SK-N-SH (cell line): ENCODE data around the gene SEC62. TPM values are rescaled to one million over a fixed set of nuclear protein-coding genes. Genes with fewer than 3 reads are reported as not detected.
A peak's percentile ranks its signal among the peaks of the same experiment; 100 is the strongest.

Experiments
- CTCF ChIA-PET: fragments of 300-600, 350-600 bp; formaldehyde crosslinking; extraction: SDS; loops from one replicate; lab custom pipeline; 2021; lab: Yijun Ruan, JAX
- POLR2A ChIA-PET: fragments of 350-600 bp; sonication (Branson Sonifier 250); formaldehyde crosslinking; extraction: SDS; loops from one replicate; lab custom pipeline; 2020; ENCODE audit warnings: antibody characterized with exemption, inconsistent platforms; lab: Yijun Ruan, JAX
- DNase-seq: peaks from one replicate; pipeline ENCODE4 v3.0.0; 2012
- H2AFZ ChIP-seq: fragments of 200-600 bp; sonication (generic); 2 replicates; pipeline ENCODE4 v1.8.1; 2016; ENCODE audit warnings: antibody characterized with exemption, mild to moderate bottlenecking, low read depth
- H3F3A ChIP-seq: fragments of 200-600 bp; sonication (generic); replicated peaks from 2 replicates; pipeline ENCODE3; 2016; ENCODE audit warnings: antibody characterized with exemption, mild to moderate bottlenecking; ENCODE audit not compliant: insufficient read depth
- H3K27ac ChIP-seq, 2 experiments: fragments of 200-500 bp in 1 of 2; fragments of 200-600 bp in 1 of 2; sonication (Bioruptor generic) in 1 of 2; sonication (generic), shearing (Covaris generic) in 1 of 2; 2 replicates each; pipeline versions ENCODE4 v1.5.1 to v1.6.1; 2014 to 2016; ENCODE audit warnings: low read depth in 2 of 2, inconsistent platforms in 1 of 2, low read length in 1 of 2, mild to moderate bottlenecking in 1 of 2, mixed read lengths in 1 of 2
- H3K27me3 ChIP-seq: fragments of 200-600 bp; sonication (generic), shearing (Covaris generic); 2 replicates; pipeline ENCODE4 v1.6.1; 2016; ENCODE audit warnings: mixed run types; ENCODE audit not compliant: insufficient read depth
- H3K36me3 ChIP-seq, 2 experiments: fragments of 200-500 bp in 1 of 2; fragments of 200-600 bp in 1 of 2; sonication (Bioruptor generic) in 1 of 2; sonication (generic) in 1 of 2; replicated peaks in 1 of 2; 2 replicates each; pipeline versions ENCODE3 to v1.5.1; 2014 to 2016; ENCODE audit warnings: low read length in 1 of 2, mild to moderate bottlenecking in 1 of 2; ENCODE audit not compliant: insufficient read depth in 2 of 2, control insufficient read depth in 1 of 2
- H3K4me1 ChIP-seq, 2 experiments: fragments of 200-500 bp in 1 of 2; fragments of 200-600 bp in 1 of 2; sonication (Bioruptor generic) in 1 of 2; sonication (generic), shearing (Covaris generic) in 1 of 2; 2 replicates each; pipeline versions ENCODE4 v1.5.1 to v1.6.1; 2014 to 2016; ENCODE audit warnings: low read depth in 1 of 2, low read length in 1 of 2, mixed run types in 1 of 2; ENCODE audit not compliant: insufficient read depth in 2 of 2, control insufficient read depth in 1 of 2
- H3K4me2 ChIP-seq: fragments of 200-600 bp; sonication (generic), shearing (Covaris generic); 2 replicates; pipeline ENCODE4 v1.6.1; 2017; ENCODE audit warnings: mixed run types
- H3K4me3 ChIP-seq, 2 experiments: fragments of 200-500 bp in 1 of 2; fragments of 200-600 bp in 1 of 2; sonication (Bioruptor generic) in 1 of 2; sonication (generic), shearing (Covaris generic) in 1 of 2; 2 replicates each; pipeline versions ENCODE4 v1.5.1 to v1.8.1; 2014 to 2016; ENCODE audit warnings: low read depth in 2 of 2, inconsistent platforms in 1 of 2, low read length in 1 of 2, mild to moderate bottlenecking in 1 of 2, mixed read lengths in 1 of 2, moderate library complexity in 1 of 2
- H3K79me2 ChIP-seq: fragments of 200-600 bp; sonication (generic); 2 replicates; pipeline ENCODE4 v1.8.1; 2017; ENCODE audit warnings: mild to moderate bottlenecking; ENCODE audit not compliant: insufficient read depth
- H3K9ac ChIP-seq: fragments of 200-600 bp; sonication (generic); 2 replicates; pipeline ENCODE4 v1.6.1; 2017; ENCODE audit warnings: mixed run types
- H3K9me2 ChIP-seq: fragments of 200-600 bp; sonication (generic); 2 replicates; pipeline ENCODE4 v1.6.1; 2017; ENCODE audit warnings: mixed run types
- H3K9me3 ChIP-seq: fragments of 200-600 bp; sonication (generic); 2 replicates; pipeline ENCODE4 v1.6.1; 2017; ENCODE audit warnings: mixed run types, mild to moderate bottlenecking, moderate library complexity
- H4K20me1 ChIP-seq: fragments of 200-600 bp; sonication (generic); 2 replicates; pipeline ENCODE4 v1.6.1; 2017; ENCODE audit warnings: mild to moderate bottlenecking, mixed run types; ENCODE audit not compliant: insufficient read depth
- ELF1 ChIP-seq: IDR thresholded peaks from 2 replicates; pipeline ENCODE4 v1.4.0; 2012
- FOSL2 ChIP-seq: IDR thresholded peaks from 2 replicates; pipeline ENCODE4 v1.4.0; 2012; ENCODE audit warnings: low read depth, mild to moderate bottlenecking, moderate library complexity, borderline replicate concordance
- IRF3 ChIP-seq: fragments of 150-350 bp; IDR thresholded peaks from 2 replicates; pipeline ENCODE4 v1.6.1; 2016; ENCODE audit warnings: mild to moderate bottlenecking, low read depth, low read length
- MAX ChIP-seq: IDR thresholded peaks from 2 replicates; pipeline ENCODE4 v1.4.0; 2012; ENCODE audit warnings: low read depth
- NRF1 ChIP-seq: IDR thresholded peaks from 2 replicates; pipeline ENCODE4 v1.6.1; 2012; ENCODE audit warnings: low read depth, mild to moderate bottlenecking, low read length
- RCOR1 ChIP-seq: fragments of 150-350 bp; IDR thresholded peaks from 2 replicates; pipeline ENCODE4 v1.6.1; 2017; ENCODE audit warnings: antibody characterized with exemption, low read length
- REST ChIP-seq: IDR thresholded peaks from 2 replicates; pipeline ENCODE4 v1.6.1; 2012; ENCODE audit warnings: mild to moderate bottlenecking, low read depth, low read length, moderate library complexity
- RXRA ChIP-seq: IDR thresholded peaks from 2 replicates; pipeline ENCODE4 v1.4.0; 2012; ENCODE audit warnings: low read depth, mild to moderate bottlenecking, borderline replicate concordance
- SMC3 ChIP-seq: IDR thresholded peaks from 2 replicates; pipeline ENCODE4 v1.6.1; 2012; ENCODE audit warnings: low read depth, low read length, improper control_type of control experiment
- USF1 ChIP-seq: IDR thresholded peaks from 2 replicates; pipeline ENCODE4 v1.4.0; 2012; ENCODE audit warnings: low read depth, borderline replicate concordance
- WGBS: methylation state at CpG from one replicate; pipeline ENCODE4 v1.1.6; 2017; ENCODE audit warnings: low lambda C conversion rate; 5-methylcytosine and 5-hydroxymethylcytosine counted together
- polyA plus RNA-seq, 3 experiments: library from polyadenylated mRNA; depleted of rRNA; stranded (reverse); fragments of >200 nt; gene quantifications; 2 replicates each; pipeline ENCODE4 v1.2.3, GENCODE V29; 2012

SEC62 gene
- polyA plus RNA-seq, 1 of the 3 experiments (the other 2 are of a cell fraction), result 15.0 TPM

GRCh38 chr3:170037463-170038433 lies 71.1 kb downstream of the SEC62 start, which contains the start of gene GPR160 (continued):
- no peak for TF ChIP-seq IRF3
- TF ChIP-seq USF1, result no peak
- no peak for TF ChIP-seq ELF1
- no peak for TF ChIP-seq REST
- TF ChIP-seq FOSL2, result no peak
- TF ChIP-seq RCOR1, result no peak

GRCh38 chr3:170038434-170039110 lies 72.0 kb downstream of the SEC62 start:
- Histone ChIP-seq H2AFZ (peak overlapping the region; percentile 56), H3K9me3 (no peaks in the 10 kb centered on the region), H3K4me1 (peaks cover 0 to 7% of the 10 kb centered on the region in 2 experiments; a peak in 1 of 4 replicates), H3K4me2 (peak overlapping the region; percentile 84), H3K4me3 (peak overlapping the region; percentile 58 to 62), H3K27me3 (peaks cover 21% of the 10 kb centered on the region), H3K9me2 (no peaks in the 10 kb centered on the region), H3K9ac (no peak overlapping the region), H3F3A (peaks cover 13% of the 10 kb centered on the region), H3K79me2 (no peaks in the 10 kb centered on the region), H3K27ac (no peak overlapping the region), H3K36me3 (no peaks in the 10 kb centered on the region), H4K20me1 (no peaks in the 10 kb centered on the region)
- 16% methylated on average over 35 of the region's 51 CpGs for WGBS
- no peak for DNase-seq
- TF ChIP-seq MAX (no peak), SMC3 (no peak), NRF1 (peak; percentile 24; the same call in 1 of the 2 replicates), RXRA (no peak)
- POLR2A ChIA-PET, result no interaction called here
- CTCF ChIA-PET, result interaction anchor here (0.8 to 1.7 kb wide), 4 partner anchors 15 to 541 kb away, joined by 3 to 10 read pairs (median 4); no protein-coding TSS in a partner anchor
